ENCODE results near the gene LHX2. TPM values are rescaled to one million over a fixed set of nuclear protein-coding genes. Genes with fewer than 3 reads are reported as not detected.
A peak's percentile ranks its signal among the peaks of the same experiment; 100 is the strongest.

LHX2 gene
- total and polyA plus RNA-seq, 2 experiments from 2014 or later, result not detected

DNA sequence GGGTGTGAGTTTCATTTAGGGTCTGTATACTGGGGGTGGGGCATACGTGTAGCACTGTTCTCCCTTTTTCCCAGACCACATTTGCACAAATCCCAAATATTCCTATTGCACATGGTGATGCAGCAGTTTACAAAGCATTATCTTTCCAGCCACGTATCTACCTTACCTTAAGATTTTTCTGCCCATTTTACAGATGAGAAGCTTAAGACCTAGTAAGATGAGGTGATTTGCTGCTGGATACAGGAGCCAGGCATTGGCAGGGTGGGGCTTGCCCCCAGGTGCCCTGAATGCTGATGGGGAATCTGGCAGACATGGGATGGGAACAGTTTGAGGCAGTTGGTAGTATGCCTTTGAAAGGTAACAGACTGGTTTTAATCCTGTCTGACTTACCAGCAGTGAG lies 12.5 kb downstream of the LHX2 start:
- TF ChIP-seq EZH2 (IDR thresholded peaks at IDR 0.05; ENCODE audit: borderline replicate concordance) (no peak), EZH2phosphoT487 (IDR thresholded peaks at IDR 0.05; ENCODE audit: low read depth, severe bottlenecking, unreplicated experiment) (no peak)
- TF ChIP-seq, protein P1, sequence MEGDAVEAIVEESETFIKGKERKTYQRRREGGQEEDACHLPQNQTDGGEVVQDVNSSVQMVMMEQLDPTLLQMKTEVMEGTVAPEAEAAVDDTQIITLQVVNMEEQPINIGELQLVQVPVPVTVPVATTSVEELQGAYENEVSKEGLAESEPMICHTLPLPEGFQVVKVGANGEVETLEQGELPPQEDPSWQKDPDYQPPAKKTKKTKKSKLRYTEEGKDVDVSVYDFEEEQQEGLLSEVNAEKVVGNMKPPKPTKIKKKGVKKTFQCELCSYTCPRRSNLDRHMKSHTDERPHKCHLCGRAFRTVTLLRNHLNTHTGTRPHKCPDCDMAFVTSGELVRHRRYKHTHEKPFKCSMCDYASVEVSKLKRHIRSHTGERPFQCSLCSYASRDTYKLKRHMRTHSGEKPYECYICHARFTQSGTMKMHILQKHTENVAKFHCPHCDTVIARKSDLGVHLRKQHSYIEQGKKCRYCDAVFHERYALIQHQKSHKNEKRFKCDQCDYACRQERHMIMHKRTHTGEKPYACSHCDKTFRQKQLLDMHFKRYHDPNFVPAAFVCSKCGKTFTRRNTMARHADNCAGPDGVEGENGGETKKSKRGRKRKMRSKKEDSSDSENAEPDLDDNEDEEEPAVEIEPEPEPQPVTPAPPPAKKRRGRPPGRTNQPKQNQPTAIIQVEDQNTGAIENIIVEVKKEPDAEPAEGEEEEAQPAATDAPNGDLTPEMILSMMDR (IDR thresholded peaks at IDR 0.05; ENCODE audit: poor library complexity), result no peak
- H4K20me1 ChIP-seq (ENCODE audit: insufficient read depth, poor library complexity, severe bottlenecking), result no peaks in the 10 kb centered on the region
- H3K4me3 ChIP-seq, result no peak overlapping the region
- H3K27ac ChIP-seq, result no peak overlapping the region
- DNase-seq (ENCODE audit: low spot score), result no peak
- H2AFZ ChIP-seq, result no peak overlapping the region
- H3K79me2 ChIP-seq, result no peaks in the 10 kb centered on the region
- H3K4me1 ChIP-seq (ENCODE audit: insufficient read depth), result no peaks in the 10 kb centered on the region
- no peaks in the 10 kb centered on the region for H3K9me2 ChIP-seq (replicated peaks; ENCODE audit: insufficient read depth)
- no peaks in the 10 kb centered on the region for H3K36me3 ChIP-seq (replicated peaks; ENCODE audit: insufficient read depth, low read depth)
- WGBS (ENCODE audit: low lambda C conversion rate, missing lambda C conversion rate), result 66% methylated on average over 2 of the region's 2 CpGs
- no peak overlapping the region for H3K4me2 ChIP-seq
- no peaks in the 10 kb centered on the region for H3K9me3 ChIP-seq (ENCODE audit: low read depth)
- H3K27me3 ChIP-seq, result peaks cover 92% of the 10 kb centered on the region

DNA sequence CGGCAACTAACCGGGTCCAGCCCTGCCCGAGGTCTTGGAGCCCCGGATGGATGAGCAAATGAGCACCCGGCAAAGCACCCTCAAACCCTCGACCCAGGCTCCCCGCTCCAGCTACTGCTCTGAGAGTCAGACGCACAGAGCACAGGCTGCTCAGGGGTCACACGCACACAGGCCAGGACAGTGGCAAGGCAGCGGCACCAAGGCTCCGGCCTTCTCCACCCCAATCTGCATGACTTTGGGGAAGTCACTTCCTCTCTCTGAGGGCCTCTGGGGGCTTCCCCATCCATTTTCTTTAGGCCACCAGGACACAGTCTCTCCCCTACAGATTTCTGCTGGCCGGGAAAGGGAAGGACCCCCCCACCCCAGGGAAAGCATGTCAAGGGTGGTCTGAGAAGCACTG lies 18.0 kb downstream of the LHX2 start:
- no peaks in the 10 kb centered on the region for H3K9me3 ChIP-seq (ENCODE audit: low read depth)
- H3K79me2 ChIP-seq, result no peaks in the 10 kb centered on the region
- H3K27ac ChIP-seq, result no peak overlapping the region
- WGBS (ENCODE audit: low lambda C conversion rate, missing lambda C conversion rate), result 76% methylated on average over 12 of the region's 12 CpGs
- H3K4me3 ChIP-seq, result no peak overlapping the region
- no peaks in the 10 kb centered on the region for H4K20me1 ChIP-seq (ENCODE audit: insufficient read depth, poor library complexity, severe bottlenecking)
- H2AFZ ChIP-seq, result no peak overlapping the region
- H3K4me1 ChIP-seq (ENCODE audit: insufficient read depth), result no peaks in the 10 kb centered on the region
- no peaks in the 10 kb centered on the region for H3K9me2 ChIP-seq (replicated peaks; ENCODE audit: insufficient read depth)
- H3K36me3 ChIP-seq (replicated peaks; ENCODE audit: insufficient read depth, low read depth), result no peaks in the 10 kb centered on the region
- no peak for DNase-seq (ENCODE audit: low spot score)
- H3K4me2 ChIP-seq, result peak overlapping the region; percentile 20
- TF ChIP-seq, protein P1 (IDR thresholded peaks at IDR 0.05; ENCODE audit: poor library complexity), result no peak
- TF ChIP-seq EZH2 (IDR thresholded peaks at IDR 0.05; ENCODE audit: borderline replicate concordance) (no peak), EZH2phosphoT487 (IDR thresholded peaks at IDR 0.05; ENCODE audit: low read depth, severe bottlenecking, unreplicated experiment) (no peak)
- peaks cover 89% of the 10 kb centered on the region for H3K27me3 ChIP-seq

DNA sequence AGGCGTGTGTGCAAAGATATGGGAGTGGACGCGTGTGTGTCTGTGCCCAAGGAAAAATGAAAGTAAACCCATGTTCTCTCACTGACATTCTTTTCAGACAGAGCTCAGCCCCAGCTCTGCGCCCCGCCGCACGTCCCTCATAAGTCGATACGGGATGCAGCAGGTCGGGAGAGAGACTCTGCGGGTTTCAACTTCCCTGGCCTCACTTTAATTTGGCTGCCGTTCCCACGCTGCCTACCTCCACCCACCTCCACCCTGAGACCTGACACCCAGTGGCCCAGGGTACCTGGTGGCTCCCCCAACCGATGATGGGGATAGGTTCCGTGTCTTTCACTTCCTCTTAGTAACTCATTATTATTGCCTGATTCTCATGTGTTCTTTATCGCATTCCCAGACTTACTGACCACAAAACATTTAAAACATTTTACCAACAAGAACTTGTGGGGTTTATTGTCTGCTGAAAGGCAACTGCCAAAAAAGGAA lies 19.4 kb downstream of the LHX2 start:
- Histone ChIP-seq H3K4me1 (ENCODE audit: insufficient read depth) (no peaks in the 10 kb centered on the region), H3K9me2 (replicated peaks; ENCODE audit: insufficient read depth) (no peaks in the 10 kb centered on the region), H3K79me2 (no peaks in the 10 kb centered on the region), H3K9me3 (ENCODE audit: low read depth) (no peaks in the 10 kb centered on the region), H4K20me1 (ENCODE audit: insufficient read depth, poor library complexity, severe bottlenecking) (no peaks in the 10 kb centered on the region), H2AFZ (no peak overlapping the region), H3K36me3 (replicated peaks; ENCODE audit: insufficient read depth, low read depth) (no peaks in the 10 kb centered on the region), H3K27ac (no peak overlapping the region), H3K4me3 (no peak overlapping the region), H3K4me2 (peak overlapping the region; percentile 33), H3K27me3 (peaks cover 92% of the 10 kb centered on the region)
- 51% methylated on average over 16 of the region's 16 CpGs for whole genome bisulfite sequencing (ENCODE audit: low lambda C conversion rate, missing lambda C conversion rate)
- TF ChIP-seq EZH2phosphoT487 (IDR thresholded peaks at IDR 0.05; ENCODE audit: low read depth, severe bottlenecking, unreplicated experiment), result no peak
- no peak for TF ChIP-seq EZH2 (IDR thresholded peaks at IDR 0.05; ENCODE audit: borderline replicate concordance)
- TF ChIP-seq, protein P1 (IDR thresholded peaks at IDR 0.05; ENCODE audit: poor library complexity), result no peak
- no peak for DNase-seq (ENCODE audit: low spot score)

DNA sequence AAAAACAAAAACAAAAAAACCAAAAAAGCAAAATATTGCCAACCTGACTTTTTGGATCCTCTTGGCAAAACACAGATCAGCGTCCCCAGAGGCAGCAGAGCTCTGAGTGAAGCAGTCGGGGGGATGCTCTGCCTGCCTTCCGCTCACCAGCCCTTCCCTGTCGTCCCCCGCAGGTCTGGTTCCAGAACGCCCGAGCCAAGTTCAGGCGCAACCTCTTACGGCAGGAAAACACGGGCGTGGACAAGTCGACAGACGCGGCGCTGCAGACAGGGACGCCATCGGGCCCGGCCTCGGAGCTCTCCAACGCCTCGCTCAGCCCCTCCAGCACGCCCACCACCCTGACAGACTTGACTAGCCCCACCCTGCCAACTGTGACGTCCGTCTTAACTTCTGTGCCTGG lies 20.7 kb downstream of the LHX2 start:
- Histone ChIP-seq H3K9me2 (replicated peaks; ENCODE audit: insufficient read depth) (no peaks in the 10 kb centered on the region), H3K27me3 (peaks cover 88% of the 10 kb centered on the region), H2AFZ (no peak overlapping the region), H3K4me2 (peak overlapping the region; percentile 61), H4K20me1 (ENCODE audit: insufficient read depth, poor library complexity, severe bottlenecking) (no peaks in the 10 kb centered on the region), H3K79me2 (no peaks in the 10 kb centered on the region), H3K27ac (no peak overlapping the region), H3K9me3 (ENCODE audit: low read depth) (no peaks in the 10 kb centered on the region), H3K4me1 (ENCODE audit: insufficient read depth) (no peaks in the 10 kb centered on the region), H3K36me3 (replicated peaks; ENCODE audit: insufficient read depth, low read depth) (no peaks in the 10 kb centered on the region), H3K4me3 (no peak overlapping the region)
- 10% methylated on average over 24 of the region's 24 CpGs for WGBS (ENCODE audit: low lambda C conversion rate, missing lambda C conversion rate)
- no peak for TF ChIP-seq EZH2phosphoT487 (IDR thresholded peaks at IDR 0.05; ENCODE audit: low read depth, severe bottlenecking, unreplicated experiment)
- TF ChIP-seq EZH2 (IDR thresholded peaks at IDR 0.05; ENCODE audit: borderline replicate concordance), result peak; percentile 65
- TF ChIP-seq, protein P1 (IDR thresholded peaks at IDR 0.05; ENCODE audit: poor library complexity), result no peak
- no peak for DNase-seq (ENCODE audit: low spot score)
